ENCODE results near the gene TRIOBP. TPM values are rescaled to one million over a fixed set of nuclear protein-coding genes. Genes with fewer than 3 reads are reported as not detected.

TRIOBP gene
- total RNA-seq, 2 experiments from 2014 or later = 40.9 to 42.7 TPM

GRCh38 chr22:37726241-37726887 lies 29.5 kb downstream of the TRIOBP start:
- Mint-ChIP-seq H3K9me3 (no peaks in the 10 kb centered on the region), H3K27me3 (no peaks in the 10 kb centered on the region), H3K36me3 (ENCODE audit: low read depth) (no peaks in the 10 kb centered on the region), H3K4me1 (peaks cover 7% of the 10 kb centered on the region), H3K4me3 (no peak overlapping the region), H3K27ac (no peak overlapping the region)
- ChIA-PET CTCF (no interaction called here), POLR2A (no interaction called here)
- peak; percentile 28 for DNase-seq

GRCh38 chr22:37728620-37729019 lies 31.8 kb downstream of the TRIOBP start:
- CTCF ChIA-PET = interaction anchor here (1.3 to 1.7 kb wide), 2 partner anchors 85 to 120 kb away, joined by 3 to 6 read pairs; partner anchors contain the start of gene GGA1
- H3K9me3 Mint-ChIP-seq = no peaks in the 10 kb centered on the region
- DNase-seq = no peak
- POLR2A ChIA-PET = interaction anchor here (0.7 kb wide), 1 partner anchor 1004 kb away, joined by 4 read pairs; no protein-coding TSS in a partner anchor
- H3K27me3 Mint-ChIP-seq = no peaks in the 10 kb centered on the region
- peaks cover 7% of the 10 kb centered on the region for H3K4me1 Mint-ChIP-seq
- no peak overlapping the region for H3K27ac Mint-ChIP-seq
- H3K36me3 Mint-ChIP-seq (ENCODE audit: low read depth) = no peaks in the 10 kb centered on the region
- H3K4me3 Mint-ChIP-seq = no peak overlapping the region

- Mint-ChIP-seq H3K4me3 (no peak overlapping the region), H3K36me3 (ENCODE audit: low read depth) (no peaks in the 10 kb centered on the region), H3K27ac (no peak overlapping the region), H3K4me1 (peaks cover 4% of the 10 kb centered on the region), H3K27me3 (no peaks in the 10 kb centered on the region), H3K9me3 (no peaks in the 10 kb centered on the region)
- no peak for DNase-seq
- ChIA-PET POLR2A (no interaction called here), CTCF (interaction anchor here (0.6 kb wide), 1 partner anchor 379 kb away, joined by 3 read pairs; no protein-coding TSS in a partner anchor)
Measured at GRCh38 chr22:37731804-37732471, 35.1 kb downstream of the TRIOBP start.

GRCh38 chr22:37732699-37733607 lies 36.1 kb downstream of the TRIOBP start:
- ChIA-PET POLR2A (no interaction called here), CTCF (no interaction called here)
- no peaks in the 10 kb centered on the region for H3K36me3 Mint-ChIP-seq (ENCODE audit: low read depth)
- H3K27me3 Mint-ChIP-seq = no peaks in the 10 kb centered on the region
- H3K27ac Mint-ChIP-seq = no peak overlapping the region
- peaks cover 3% of the 10 kb centered on the region for H3K4me1 Mint-ChIP-seq
- no peak overlapping the region for H3K4me3 Mint-ChIP-seq
- H3K9me3 Mint-ChIP-seq = no peaks in the 10 kb centered on the region
- DNase-seq = no peak

- H3K36me3 Mint-ChIP-seq (ENCODE audit: low read depth) = no peaks in the 10 kb centered on the region
- no peaks in the 10 kb centered on the region for H3K9me3 Mint-ChIP-seq
- no peak for DNase-seq
- H3K4me3 Mint-ChIP-seq = no peak overlapping the region
- no peaks in the 10 kb centered on the region for H3K4me1 Mint-ChIP-seq
- H3K27me3 Mint-ChIP-seq = no peaks in the 10 kb centered on the region
- ChIA-PET POLR2A (no interaction called here), CTCF (no interaction called here)
- H3K27ac Mint-ChIP-seq = no peak overlapping the region
Measured at GRCh38 chr22:37733625-37734401, 37.0 kb downstream of the TRIOBP start.

GRCh38 chr22:37734402-37734700 lies 37.5 kb downstream of the TRIOBP start:
- POLR2A ChIA-PET = no interaction called here

GRCh38 chr22:37734964-37735451 lies 38.2 kb downstream of the TRIOBP start:
- H3K27me3 Mint-ChIP-seq = no peaks in the 10 kb centered on the region
- DNase-seq = no peak
- no peak overlapping the region for H3K27ac Mint-ChIP-seq
- POLR2A ChIA-PET = no interaction called here
- no peak overlapping the region for H3K4me3 Mint-ChIP-seq
- H3K4me1 Mint-ChIP-seq = no peaks in the 10 kb centered on the region
- H3K36me3 Mint-ChIP-seq (ENCODE audit: low read depth) = no peaks in the 10 kb centered on the region
- CTCF ChIA-PET = no interaction called here
- no peaks in the 10 kb centered on the region for H3K9me3 Mint-ChIP-seq

More at GRCh38 chr22:37734402-37734700, 37.5 kb downstream of the TRIOBP start:
- Mint-ChIP-seq H3K27me3 (no peaks in the 10 kb centered on the region), H3K9me3 (no peaks in the 10 kb centered on the region), H3K36me3 (ENCODE audit: low read depth) (no peaks in the 10 kb centered on the region), H3K27ac (no peak overlapping the region), H3K4me3 (no peak overlapping the region), H3K4me1 (no peaks in the 10 kb centered on the region)
- DNase-seq = no peak
- CTCF ChIA-PET = no interaction called here

- Mint-ChIP-seq H3K27me3 (no peaks in the 10 kb centered on the region), H3K4me1 (peaks cover 11% of the 10 kb centered on the region), H3K36me3 (ENCODE audit: low read depth) (peaks cover 7% of the 10 kb centered on the region), H3K4me3 (no peak overlapping the region), H3K27ac (no peak overlapping the region), H3K9me3 (no peaks in the 10 kb centered on the region)
- no peak for DNase-seq
- POLR2A ChIA-PET = interaction anchor here (2.2 kb wide), 1 partner anchor 9 kb away, joined by 8 read pairs; no protein-coding TSS in a partner anchor
- CTCF ChIA-PET = interaction anchor here (1.1 kb wide), 1 partner anchor 29 kb away, joined by 3 read pairs; no protein-coding TSS in a partner anchor
Measured at GRCh38 chr22:37739035-37739434, 42.2 kb downstream of the TRIOBP start.

- Mint-ChIP-seq H3K27ac (no peak overlapping the region), H3K36me3 (ENCODE audit: low read depth) (peaks cover 10% of the 10 kb centered on the region), H3K27me3 (no peaks in the 10 kb centered on the region), H3K4me1 (peaks cover 16% of the 10 kb centered on the region), H3K4me3 (no peak overlapping the region), H3K9me3 (no peaks in the 10 kb centered on the region)
- POLR2A ChIA-PET = no interaction called here
- DNase-seq = no peak
- CTCF ChIA-PET = no interaction called here
Measured at GRCh38 chr22:37739611-37740049, 42.8 kb downstream of the TRIOBP start.

GRCh38 chr22:37740455-37741311 lies 43.8 kb downstream of the TRIOBP start:
- H3K27me3 Mint-ChIP-seq = no peaks in the 10 kb centered on the region
- DNase-seq = no peak
- peaks cover 24% of the 10 kb centered on the region for H3K4me1 Mint-ChIP-seq
- ChIA-PET POLR2A (no interaction called here), CTCF (no interaction called here)
- peaks cover 10% of the 10 kb centered on the region for H3K36me3 Mint-ChIP-seq (ENCODE audit: low read depth)
- no peak overlapping the region for H3K27ac Mint-ChIP-seq
- H3K9me3 Mint-ChIP-seq = no peaks in the 10 kb centered on the region
- no peak overlapping the region for H3K4me3 Mint-ChIP-seq

- Mint-ChIP-seq H3K9me3 (no peaks in the 10 kb centered on the region), H3K36me3 (ENCODE audit: low read depth) (peaks cover 10% of the 10 kb centered on the region), H3K27me3 (no peaks in the 10 kb centered on the region), H3K4me1 (peaks cover 24% of the 10 kb centered on the region), H3K27ac (no peak overlapping the region), H3K4me3 (no peak overlapping the region)
- ChIA-PET POLR2A (no interaction called here), CTCF (no interaction called here)
- DNase-seq = no peak
Measured at GRCh38 chr22:37741312-37741795, 44.5 kb downstream of the TRIOBP start.
